ENCODE data around the gene TACC3. TPM values are rescaled to one million over a fixed set of nuclear protein-coding genes. Genes with fewer than 3 reads are reported as not detected.
A peak's percentile ranks its signal among the peaks of the same experiment; 100 is the strongest.

TACC3 gene
- total RNA-seq, 1 donor: 4.0 TPM

DNA sequence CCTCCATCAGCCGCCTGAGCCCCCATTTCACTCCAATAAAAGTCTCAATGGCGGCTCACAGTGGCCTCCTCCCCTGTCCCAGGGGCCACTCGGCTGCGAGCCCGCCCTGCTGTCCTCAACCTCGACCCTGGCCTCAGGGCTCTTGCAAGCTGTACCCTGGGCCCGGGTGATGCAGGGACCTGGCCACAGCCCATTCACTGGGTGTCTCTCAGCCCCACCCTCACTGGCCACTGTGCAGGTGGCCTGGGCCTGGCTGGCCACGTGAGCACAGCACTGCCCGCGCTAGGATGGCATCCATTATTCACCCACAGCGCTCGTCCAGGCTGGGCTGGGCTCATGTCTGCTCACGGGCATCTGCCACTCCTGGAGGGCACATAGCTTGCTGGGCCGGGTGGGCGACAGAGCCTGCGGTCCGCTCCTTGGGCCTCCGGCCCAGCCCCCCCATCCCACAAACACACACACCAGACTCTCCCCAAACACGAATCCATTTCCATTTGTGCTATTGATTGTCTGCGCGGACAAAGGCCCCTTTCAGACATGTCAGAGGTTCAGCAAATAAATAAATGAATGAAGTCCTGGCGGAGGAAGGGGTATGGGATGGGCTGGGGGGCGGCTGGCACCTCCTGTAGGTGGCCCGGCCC lies 55.3 kb downstream of the TACC3 start:
- H2AFZ ChIP-seq (ENCODE audit: low read length): no peak overlapping the region
- DNase-seq (ENCODE audit: insufficient read length, low spot score, missing footprints): peak; percentile 90
- H4K20me1 ChIP-seq (ENCODE audit: insufficient read depth, low read length): no peaks in the 10 kb centered on the region
- TF ChIP-seq, protein P1, sequence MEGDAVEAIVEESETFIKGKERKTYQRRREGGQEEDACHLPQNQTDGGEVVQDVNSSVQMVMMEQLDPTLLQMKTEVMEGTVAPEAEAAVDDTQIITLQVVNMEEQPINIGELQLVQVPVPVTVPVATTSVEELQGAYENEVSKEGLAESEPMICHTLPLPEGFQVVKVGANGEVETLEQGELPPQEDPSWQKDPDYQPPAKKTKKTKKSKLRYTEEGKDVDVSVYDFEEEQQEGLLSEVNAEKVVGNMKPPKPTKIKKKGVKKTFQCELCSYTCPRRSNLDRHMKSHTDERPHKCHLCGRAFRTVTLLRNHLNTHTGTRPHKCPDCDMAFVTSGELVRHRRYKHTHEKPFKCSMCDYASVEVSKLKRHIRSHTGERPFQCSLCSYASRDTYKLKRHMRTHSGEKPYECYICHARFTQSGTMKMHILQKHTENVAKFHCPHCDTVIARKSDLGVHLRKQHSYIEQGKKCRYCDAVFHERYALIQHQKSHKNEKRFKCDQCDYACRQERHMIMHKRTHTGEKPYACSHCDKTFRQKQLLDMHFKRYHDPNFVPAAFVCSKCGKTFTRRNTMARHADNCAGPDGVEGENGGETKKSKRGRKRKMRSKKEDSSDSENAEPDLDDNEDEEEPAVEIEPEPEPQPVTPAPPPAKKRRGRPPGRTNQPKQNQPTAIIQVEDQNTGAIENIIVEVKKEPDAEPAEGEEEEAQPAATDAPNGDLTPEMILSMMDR (IDR thresholded peaks at IDR 0.05; ENCODE audit: extremely low read depth, low read depth, low read length): no peak
- no peaks in the 10 kb centered on the region for H3K9me3 ChIP-seq (ENCODE audit: low read depth, low read length)
- H3K4me3 ChIP-seq (ENCODE audit: insufficient read depth, low read length): no peak overlapping the region
- no peak overlapping the region for H3K27ac ChIP-seq (ENCODE audit: low read depth, low read length)
- no peaks in the 10 kb centered on the region for H3K79me2 ChIP-seq (ENCODE audit: insufficient read depth, low read length)
- H3K27me3 ChIP-seq (ENCODE audit: insufficient read depth, low read length): no peaks in the 10 kb centered on the region
- H3K4me1 ChIP-seq (ENCODE audit: insufficient read depth, low read length): no peaks in the 10 kb centered on the region
- no peaks in the 10 kb centered on the region for H3K36me3 ChIP-seq (ENCODE audit: insufficient read depth, low read length)
- H3K4me2 ChIP-seq (ENCODE audit: insufficient read depth, low read length): no peak overlapping the region

DNA sequence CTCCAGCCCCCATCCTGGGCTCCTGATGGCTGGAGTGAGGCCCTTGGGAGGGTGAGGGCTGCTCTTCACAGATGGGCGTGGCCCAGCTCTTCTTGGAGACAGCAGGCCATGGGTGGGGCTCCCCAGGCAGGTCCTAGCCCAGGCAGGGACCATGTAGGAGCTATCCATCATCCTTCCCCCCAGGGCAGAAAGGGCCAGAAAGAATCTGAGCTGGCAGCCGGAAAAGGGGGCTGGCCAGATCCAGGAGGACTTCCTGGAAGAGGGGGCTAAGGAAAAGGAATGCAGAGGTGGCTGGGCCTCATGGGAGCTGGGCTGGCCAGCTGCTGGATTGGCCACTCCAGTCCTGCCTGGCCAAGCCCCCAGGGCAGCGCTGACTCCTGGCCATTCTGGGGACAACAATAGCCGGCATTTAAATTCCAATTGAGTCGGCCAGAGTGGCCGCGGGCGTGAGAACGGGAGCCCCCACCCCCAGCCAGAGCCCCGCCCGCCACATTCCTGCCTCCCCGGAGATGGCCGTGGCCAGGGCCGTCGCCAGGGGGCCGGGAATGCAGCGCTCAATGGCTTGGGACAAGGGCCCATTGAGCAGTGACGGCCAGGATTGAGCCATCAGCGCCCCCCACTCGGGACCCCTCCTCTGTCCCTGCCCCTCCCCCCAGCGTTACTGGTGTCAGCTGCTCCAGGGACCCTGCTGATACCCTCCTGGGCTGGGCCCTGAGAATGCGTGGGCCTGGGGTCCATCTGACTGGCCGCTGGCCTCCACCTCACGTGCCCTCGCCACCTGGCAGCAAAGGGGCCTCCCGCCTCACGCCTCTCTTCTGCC lies 56.7 kb downstream of the TACC3 start:
- DNase-seq (ENCODE audit: insufficient read length, low spot score, missing footprints): peak; percentile 95
- H3K4me2 ChIP-seq (ENCODE audit: insufficient read depth, low read length): no peak overlapping the region
- no peaks in the 10 kb centered on the region for H3K9me3 ChIP-seq (ENCODE audit: low read depth, low read length)
- H3K36me3 ChIP-seq (ENCODE audit: insufficient read depth, low read length): no peaks in the 10 kb centered on the region
- H3K4me1 ChIP-seq (ENCODE audit: insufficient read depth, low read length): no peaks in the 10 kb centered on the region
- TF ChIP-seq, protein P1 (IDR thresholded peaks at IDR 0.05; ENCODE audit: extremely low read depth, low read depth, low read length): no peak
- H2AFZ ChIP-seq (ENCODE audit: low read length): no peak overlapping the region
- H3K79me2 ChIP-seq (ENCODE audit: insufficient read depth, low read length): no peaks in the 10 kb centered on the region
- no peak overlapping the region for H3K4me3 ChIP-seq (ENCODE audit: insufficient read depth, low read length)
- H3K27ac ChIP-seq (ENCODE audit: low read depth, low read length): no peak overlapping the region
- no peaks in the 10 kb centered on the region for H4K20me1 ChIP-seq (ENCODE audit: insufficient read depth, low read length)
- no peaks in the 10 kb centered on the region for H3K27me3 ChIP-seq (ENCODE audit: insufficient read depth, low read length)

DNA sequence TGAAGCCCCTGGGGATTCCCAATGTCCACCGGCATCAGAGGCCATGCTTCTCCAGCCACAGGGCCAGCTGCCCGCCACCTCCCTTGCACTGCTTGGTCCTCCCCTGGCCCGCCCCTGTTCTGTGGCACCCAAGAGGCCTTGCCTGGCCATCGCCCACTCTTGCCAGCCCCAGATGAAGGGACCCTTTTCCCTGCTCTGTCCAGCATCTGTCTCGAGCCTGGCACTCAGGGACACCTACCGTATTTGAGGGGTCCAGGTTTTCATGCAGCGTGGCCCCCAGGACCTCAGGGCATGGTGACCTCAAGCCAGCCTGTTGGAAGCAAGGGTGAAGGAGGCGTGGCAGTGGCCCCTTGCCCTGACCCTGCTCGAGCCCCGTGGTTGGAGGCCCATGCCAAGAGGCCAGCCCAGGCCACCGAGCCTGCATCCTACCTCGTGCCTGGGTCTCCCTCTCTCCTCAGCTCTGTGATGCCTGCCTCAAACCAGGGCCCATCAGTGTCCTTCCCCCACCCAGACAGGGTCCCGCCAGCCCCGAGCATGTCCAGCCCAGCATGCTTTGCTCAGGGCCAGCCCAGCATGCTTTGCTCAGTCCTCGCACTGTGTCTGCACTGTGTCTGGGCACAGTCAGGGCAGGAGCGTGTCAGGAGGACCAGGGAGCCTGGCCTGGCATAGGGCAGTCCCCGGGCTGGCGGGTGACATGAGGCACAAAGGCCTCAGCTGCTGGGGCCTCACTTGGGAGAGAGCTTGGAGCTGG lies 57.5 kb downstream of the TACC3 start:
- TF ChIP-seq, protein P1 (IDR thresholded peaks at IDR 0.05; ENCODE audit: extremely low read depth, low read depth, low read length): no peak
- Histone ChIP-seq H3K36me3 (ENCODE audit: insufficient read depth, low read length) (no peaks in the 10 kb centered on the region), H3K79me2 (ENCODE audit: insufficient read depth, low read length) (no peaks in the 10 kb centered on the region), H4K20me1 (ENCODE audit: insufficient read depth, low read length) (no peaks in the 10 kb centered on the region), H3K27me3 (ENCODE audit: insufficient read depth, low read length) (no peaks in the 10 kb centered on the region), H2AFZ (ENCODE audit: low read length) (no peak overlapping the region), H3K27ac (ENCODE audit: low read depth, low read length) (no peak overlapping the region), H3K4me3 (ENCODE audit: insufficient read depth, low read length) (no peak overlapping the region), H3K9me3 (ENCODE audit: low read depth, low read length) (no peaks in the 10 kb centered on the region), H3K4me1 (ENCODE audit: insufficient read depth, low read length) (no peaks in the 10 kb centered on the region), H3K4me2 (ENCODE audit: insufficient read depth, low read length) (no peak overlapping the region)
- DNase-seq (ENCODE audit: insufficient read length, low spot score, missing footprints): no peak
